NB4 (cell line): ENCODE measurements around the gene KRTAP4-6.
"Not testable (repeated sequence)": the region's sequence is repeated elsewhere in the genome, so short reads cannot be mapped to it uniquely, and the experiment has no call there.

Experiments used
- CTCF ChIP-seq: IDR thresholded peaks from one replicate; pipeline ENCODE4 v1.5.1; 2012; ENCODE audit warnings: low read depth, low read length
- MAX ChIP-seq: IDR thresholded peaks from 2 replicates; pipeline ENCODE4 v1.6.1; 2011; ENCODE audit warnings: low read depth, low read length
- MYC ChIP-seq: IDR thresholded peaks from 2 replicates; pipeline ENCODE4 v1.6.1; 2011; ENCODE audit warnings: low read depth, low read length
- POLR2A ChIP-seq: IDR thresholded peaks from 2 replicates; pipeline ENCODE4 v1.6.1; 2011; ENCODE audit warnings: mild to moderate bottlenecking; ENCODE audit not compliant: insufficient read length; ENCODE audit errors: extremely low read depth

- TF ChIP-seq POLR2A, CTCF, MYC, MAX: not testable (repeated sequence)
Observed at GRCh38 chr17:41108728-41109386, 31.5 kb downstream of the KRTAP4-6 start.
